AG04450 (cell line): ENCODE results near the gene OGFOD3. TPM values are rescaled to one million over a fixed set of nuclear protein-coding genes. Genes with fewer than 3 reads are reported as not detected.

Experiments
- CTCF ChIA-PET: fragments of 300-600, 350-600 bp; formaldehyde crosslinking; extraction: SDS; loops from one replicate; lab custom pipeline; 2022; ENCODE audit warnings: antibody characterized with exemption, inconsistent platforms; lab: Charles Lee
- POLR2A ChIA-PET: fragments of 350-600 bp; formaldehyde crosslinking; extraction: SDS; loops from one replicate; lab custom pipeline; 2021; ENCODE audit warnings: antibody characterized with exemption, inconsistent platforms; lab: Yijun Ruan, JAX
- DNase-seq: peaks from one replicate; pipeline ENCODE4 v3.0.0-alpha.2; 2011; ENCODE audit warnings: low read depth, low spot score
- H3K27ac ChIP-seq: one replicate; pipeline ENCODE4 v1.5.1; 2012; ENCODE audit warnings: low read depth, low read length, control low read depth
- H3K27me3 ChIP-seq: one replicate; pipeline ENCODE4 v1.6.0; 2012; ENCODE audit warnings: low read length; ENCODE audit not compliant: control insufficient read depth, insufficient read depth
- H3K4me3 ChIP-seq: 2 replicates; pipeline ENCODE4 v1.5.1; 2011; ENCODE audit warnings: mild to moderate bottlenecking, low read depth, low read length, control low read depth
- H3K9me3 ChIP-seq: 2 replicates; pipeline ENCODE4 v1.5.1; 2012; ENCODE audit warnings: low read length; ENCODE audit not compliant: control insufficient read depth, insufficient read depth
- CTCF ChIP-seq: IDR thresholded peaks from 2 replicates; pipeline ENCODE4 v1.5.1; 2011; ENCODE audit warnings: low read depth, low read length, control low read depth, inconsistent platforms
- polyA plus RNA-seq: library from polyadenylated mRNA; depleted of rRNA; stranded (reverse); fragments of >200 nt; gene quantifications from 2 replicates; pipeline ENCODE4 v1.2.3, GENCODE V29; 2011

Gene OGFOD3
- polyA plus RNA-seq, 1 experiment: 22.8 TPM

- Histone ChIP-seq H3K27me3 (no peaks in the 10 kb centered on the region), H3K9me3 (peaks cover 5% of the 10 kb centered on the region; the same call in 1 of the 2 replicates), H3K4me3 (no peak overlapping the region), H3K27ac (no peak overlapping the region)
- DNase-seq: no peak
- POLR2A ChIA-PET: no interaction called here
- CTCF ChIA-PET: interaction anchor here (0.9 kb wide), 1 partner anchor 76 kb away, joined by 4 read pairs; no protein-coding TSS in a partner anchor
- no peak for TF ChIP-seq CTCF
Observed at GRCh38 chr17:82446649-82447048, 28.3 kb upstream of the OGFOD3 start.

- Histone ChIP-seq H3K4me3 (no peak overlapping the region), H3K27me3 (no peaks in the 10 kb centered on the region), H3K27ac (no peak overlapping the region), H3K9me3 (peaks cover 5% of the 10 kb centered on the region; the same call in 1 of the 2 replicates)
- no peak for DNase-seq
- no peak for TF ChIP-seq CTCF
- POLR2A ChIA-PET: no interaction called here
- CTCF ChIA-PET: no interaction called here
Observed at GRCh38 chr17:82446124-82446523, 27.7 kb upstream of the OGFOD3 start.

- CTCF ChIA-PET: no interaction called here
- H3K27me3 ChIP-seq: no peaks in the 10 kb centered on the region
- no peak for TF ChIP-seq CTCF
- POLR2A ChIA-PET: no interaction called here
- DNase-seq: no peak
- peaks cover 5% of the 10 kb centered on the region; the same call in 1 of the 2 replicates for H3K9me3 ChIP-seq
- H3K4me3 ChIP-seq: no peak overlapping the region
- H3K27ac ChIP-seq: no peak overlapping the region
Observed at GRCh38 chr17:82445542-82445941, 27.2 kb upstream of the OGFOD3 start.

- CTCF ChIA-PET: no interaction called here
- Histone ChIP-seq H3K27ac (no peak overlapping the region), H3K9me3 (peaks cover 5% of the 10 kb centered on the region; the same call in 1 of the 2 replicates), H3K4me3 (no peak overlapping the region), H3K27me3 (no peaks in the 10 kb centered on the region)
- TF ChIP-seq CTCF: no peak
- DNase-seq: no peak
- POLR2A ChIA-PET: no interaction called here
Observed at GRCh38 chr17:82444941-82445521, 26.6 kb upstream of the OGFOD3 start.

- ChIA-PET POLR2A (no interaction called here), CTCF (no interaction called here)
- Histone ChIP-seq H3K9me3 (peaks cover 5% of the 10 kb centered on the region; the same call in 1 of the 2 replicates), H3K27ac (no peak overlapping the region), H3K4me3 (no peak overlapping the region), H3K27me3 (no peaks in the 10 kb centered on the region)
- no peak for TF ChIP-seq CTCF
- DNase-seq: no peak
Observed at GRCh38 chr17:82444284-82444893, 26.0 kb upstream of the OGFOD3 start.
